Mesothelial cell of epicardium (in vitro differentiated cells): Measurements from ENCODE around the gene NUP210. TPM values are rescaled to one million over a fixed set of nuclear protein-coding genes. Genes with fewer than 3 reads are reported as not detected.

Experiments used
- DNase-seq, 2 experiments: peaks; one replicate each; pipeline ENCODE4 v3.0.0; 2021; ENCODE audit warnings: low spot score in 2 of 2; ENCODE audit not compliant: unreplicated experiment in 2 of 2
- H3K27ac Mint-ChIP-seq: 2 replicates; pipeline ENCODE4 v1.8.0; 2021; ENCODE audit warnings: mixed read lengths
- H3K27me3 Mint-ChIP-seq: 2 replicates; pipeline ENCODE4 v1.8.0; 2021; ENCODE audit warnings: low read depth, mixed read lengths
- H3K36me3 Mint-ChIP-seq: 2 replicates; pipeline ENCODE4 v1.8.0; 2021; ENCODE audit warnings: mixed read lengths
- H3K4me1 Mint-ChIP-seq: 2 replicates; pipeline ENCODE4 v1.8.0; 2021; ENCODE audit warnings: mixed read lengths
- H3K4me3 Mint-ChIP-seq: 2 replicates; pipeline ENCODE4 v1.8.0; 2021; ENCODE audit warnings: mild to moderate bottlenecking, moderate library complexity, mixed read lengths
- H3K9me3 Mint-ChIP-seq: 2 replicates; pipeline ENCODE4 v1.8.0; 2021; ENCODE audit warnings: mixed read lengths
- total RNA-seq: library from RNA; stranded (reverse); gene quantifications from 3 replicates; pipeline ENCODE4 v1.2.1, GENCODE V29; 2021
- TF ChIP-seq, protein P1 (sequence below): fragments of 200-600 bp; sonication (generic); IDR thresholded peaks from one replicate; pipeline ENCODE4 v1.5.0; 2021; ENCODE audit warnings: antibody characterized with exemption; ENCODE audit not compliant: unreplicated experiment

NUP210 gene
- total RNA-seq, 1 donor from 2014 or later = 27.9 TPM

GRCh38 chr3:13373975-13374586 is 46.0 kb downstream of the NUP210 start:
- Mint-ChIP-seq H3K27me3 (no peaks in the 10 kb centered on the region), H3K4me1 (no peaks in the 10 kb centered on the region), H3K9me3 (no peaks in the 10 kb centered on the region), H3K27ac (no peak overlapping the region), H3K36me3 (peaks cover 14% of the 10 kb centered on the region), H3K4me3 (no peak overlapping the region)
- TF ChIP-seq, protein P1, sequence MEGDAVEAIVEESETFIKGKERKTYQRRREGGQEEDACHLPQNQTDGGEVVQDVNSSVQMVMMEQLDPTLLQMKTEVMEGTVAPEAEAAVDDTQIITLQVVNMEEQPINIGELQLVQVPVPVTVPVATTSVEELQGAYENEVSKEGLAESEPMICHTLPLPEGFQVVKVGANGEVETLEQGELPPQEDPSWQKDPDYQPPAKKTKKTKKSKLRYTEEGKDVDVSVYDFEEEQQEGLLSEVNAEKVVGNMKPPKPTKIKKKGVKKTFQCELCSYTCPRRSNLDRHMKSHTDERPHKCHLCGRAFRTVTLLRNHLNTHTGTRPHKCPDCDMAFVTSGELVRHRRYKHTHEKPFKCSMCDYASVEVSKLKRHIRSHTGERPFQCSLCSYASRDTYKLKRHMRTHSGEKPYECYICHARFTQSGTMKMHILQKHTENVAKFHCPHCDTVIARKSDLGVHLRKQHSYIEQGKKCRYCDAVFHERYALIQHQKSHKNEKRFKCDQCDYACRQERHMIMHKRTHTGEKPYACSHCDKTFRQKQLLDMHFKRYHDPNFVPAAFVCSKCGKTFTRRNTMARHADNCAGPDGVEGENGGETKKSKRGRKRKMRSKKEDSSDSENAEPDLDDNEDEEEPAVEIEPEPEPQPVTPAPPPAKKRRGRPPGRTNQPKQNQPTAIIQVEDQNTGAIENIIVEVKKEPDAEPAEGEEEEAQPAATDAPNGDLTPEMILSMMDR = no peak
- DNase-seq = no peak

- H3K27me3 Mint-ChIP-seq = no peaks in the 10 kb centered on the region
Observed at GRCh38 chr3:13372656-13373055, 47.5 kb downstream of the NUP210 start.

GRCh38 chr3:13372126-13372525 is 48.0 kb downstream of the NUP210 start:
- Mint-ChIP-seq H3K9me3 (no peaks in the 10 kb centered on the region), H3K36me3 (peaks cover 21% of the 10 kb centered on the region), H3K4me3 (no peak overlapping the region), H3K4me1 (no peaks in the 10 kb centered on the region), H3K27ac (no peak overlapping the region), H3K27me3 (no peaks in the 10 kb centered on the region)
- TF ChIP-seq, protein P1 = no peak
- no peak for DNase-seq

More at GRCh38 chr3:13372656-13373055, 47.5 kb downstream of the NUP210 start:
- TF ChIP-seq, protein P1 = no peak
- no peak overlapping the region for H3K4me3 Mint-ChIP-seq
- H3K9me3 Mint-ChIP-seq = no peaks in the 10 kb centered on the region
- H3K36me3 Mint-ChIP-seq = peaks cover 21% of the 10 kb centered on the region
- H3K4me1 Mint-ChIP-seq = no peaks in the 10 kb centered on the region
- DNase-seq = no peak
- H3K27ac Mint-ChIP-seq = no peak overlapping the region

GRCh38 chr3:13371100-13372075 is 48.7 kb downstream of the NUP210 start:
- Mint-ChIP-seq H3K36me3 (peaks cover 21% of the 10 kb centered on the region), H3K27me3 (no peaks in the 10 kb centered on the region), H3K4me1 (no peaks in the 10 kb centered on the region), H3K9me3 (no peaks in the 10 kb centered on the region), H3K4me3 (no peak overlapping the region), H3K27ac (no peak overlapping the region)
- no peak for DNase-seq
- TF ChIP-seq, protein P1 = no peak

- TF ChIP-seq, protein P1 = no peak
- Mint-ChIP-seq H3K36me3 (peaks cover 21% of the 10 kb centered on the region), H3K4me3 (no peak overlapping the region), H3K9me3 (no peaks in the 10 kb centered on the region), H3K4me1 (no peaks in the 10 kb centered on the region), H3K27me3 (no peaks in the 10 kb centered on the region), H3K27ac (no peak overlapping the region)
- no peak for DNase-seq
Observed at GRCh38 chr3:13370609-13371008, 49.5 kb downstream of the NUP210 start.
